D721Med (cell line): Measurements from ENCODE around the gene MSI2.
"Not testable (repeated sequence)": the region's sequence is repeated elsewhere in the genome, so short reads cannot be mapped to it uniquely, and the experiment has no call there.

Experiments used
- DNase-seq: peaks from one replicate; pipeline ENCODE4 v3.0.0; 2011; ENCODE audit warnings: low spot score; ENCODE audit not compliant: insufficient read length
- FAIRE-seq: peaks from 2 replicates; lab custom pipeline; 2011; peaks lifted over from hg19 to GRCh38; lab: Jason Lieb, UNC
- CTCF ChIP-seq: IDR thresholded peaks from 2 replicates; pipeline ENCODE4 v1.5.1; 2012; ENCODE audit warnings: mild to moderate bottlenecking, control low read depth; ENCODE audit not compliant: insufficient read depth; ENCODE audit errors: missing control alignments

The MSI2 gene

GRCh38 chr17:57295526-57296023, 39.3 kb downstream of the MSI2 start:
- no peak for TF ChIP-seq CTCF
- no peak for DNase-seq
- FAIRE-seq = no peak

GRCh38 chr17:57296231-57296630, 39.9 kb downstream of the MSI2 start:
- DNase-seq (no peak), FAIRE-seq (no peak)
- TF ChIP-seq CTCF = no peak

- TF ChIP-seq CTCF = no peak
- no peak for FAIRE-seq
- no peak for DNase-seq
Observed at GRCh38 chr17:57299176-57299575, 42.9 kb downstream of the MSI2 start.

DNA sequence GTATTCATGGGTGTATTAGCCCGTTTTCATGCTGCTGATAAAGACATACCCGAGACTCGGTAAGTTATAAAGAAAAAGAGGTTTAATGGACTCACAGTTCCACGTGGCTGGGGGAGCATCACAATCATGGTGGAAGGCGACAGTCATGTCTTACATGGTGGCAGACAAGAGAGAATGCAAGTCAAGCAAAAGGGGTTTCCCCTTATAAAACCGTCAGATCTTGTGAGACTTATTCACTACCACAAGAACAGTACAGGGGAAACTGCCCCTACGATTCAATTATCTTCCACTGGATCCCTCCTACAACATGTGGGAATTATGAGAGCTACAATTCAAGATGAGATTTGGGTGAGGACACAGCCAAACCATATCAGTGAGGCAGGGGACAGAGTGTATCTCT, 44.3 kb downstream of the MSI2 start:
- DNase-seq, FAIRE-seq: not testable (repeated sequence)

DNA sequence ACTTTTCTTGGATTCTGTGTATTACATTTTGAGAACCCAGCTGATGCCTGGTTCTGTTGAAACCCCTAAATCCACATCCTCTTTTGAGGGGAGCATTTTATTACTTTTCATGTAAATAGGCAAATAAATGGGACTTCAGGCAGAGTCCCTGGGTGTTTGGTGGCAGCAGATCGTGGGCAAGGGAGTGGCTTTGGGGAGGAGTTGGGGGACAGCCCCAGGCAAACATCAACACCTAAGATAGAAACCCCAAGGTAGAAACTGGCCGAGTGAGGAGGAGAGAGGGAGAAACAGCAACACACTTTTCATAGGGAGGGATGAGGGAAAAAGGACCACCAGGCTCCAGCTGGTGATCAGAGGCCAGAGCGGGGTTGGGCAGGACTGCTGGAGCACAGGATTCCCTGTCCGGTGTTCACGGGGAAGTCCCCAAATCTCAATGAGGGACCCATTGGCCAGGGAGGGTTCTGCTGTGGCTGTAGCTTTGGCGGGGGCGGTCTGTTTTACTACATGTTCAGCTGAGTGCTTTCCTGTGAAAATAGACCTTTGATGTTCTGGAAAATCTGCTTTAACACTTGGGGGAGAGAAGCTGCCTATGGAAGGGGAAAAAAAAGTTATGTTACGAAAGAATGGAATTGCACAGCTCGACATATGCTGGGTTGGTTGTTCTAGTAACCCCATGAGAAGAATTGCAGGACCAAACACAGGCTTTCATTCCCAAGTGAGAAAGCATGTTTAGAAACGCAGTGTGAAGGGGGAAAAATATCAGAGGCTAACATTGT, 46.6 kb downstream of the MSI2 start:
- DNase-seq (no peak), FAIRE-seq (no peak)
- no peak for TF ChIP-seq CTCF

DNA sequence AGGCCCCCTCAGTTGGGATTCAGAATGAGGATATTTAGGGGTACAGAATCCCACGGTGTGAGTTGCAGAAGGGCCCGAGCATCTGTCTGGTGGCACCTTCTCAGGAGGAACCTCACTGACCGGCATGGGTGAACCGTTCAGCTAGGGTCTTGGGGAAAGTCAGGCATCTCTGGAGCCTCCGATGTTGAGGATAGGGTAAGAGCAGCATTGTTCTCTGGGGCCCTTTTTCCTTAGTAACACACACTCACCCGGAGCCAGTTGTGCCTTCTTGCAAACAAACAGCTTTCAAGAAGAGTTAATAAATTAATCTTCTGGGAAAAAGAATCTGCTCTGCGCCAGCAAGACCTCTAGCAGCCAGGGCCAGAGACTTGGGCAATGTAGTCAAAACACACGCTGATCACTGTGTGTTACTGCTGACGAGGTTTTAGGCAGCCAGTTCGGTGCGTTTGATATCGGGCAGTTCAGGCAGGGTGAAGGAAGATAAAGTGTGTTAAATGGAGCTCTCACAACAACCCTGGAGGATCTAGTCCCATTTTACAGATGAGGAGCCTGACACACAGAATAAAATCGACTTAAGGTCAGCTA, 48.9 kb downstream of the MSI2 start:
- TF ChIP-seq CTCF = no peak
- FAIRE-seq (no peak), DNase-seq (no peak)

GRCh38 chr17:57305908-57306504, 49.7 kb downstream of the MSI2 start:
- TF ChIP-seq CTCF = no peak
- DNase-seq (no peak), FAIRE-seq (no peak)
